K562 (cell line): ENCODE data around the gene HPD. TPM values are rescaled to one million over a fixed set of nuclear protein-coding genes. Genes with fewer than 3 reads are reported as not detected.

Experiments used
- C11orf30 ChIP-seq: fragments of 450-650 bp; IDR thresholded peaks from 2 replicates; pipeline ENCODE4 v1.6.1; 2016; ENCODE audit warnings: low read depth, mild to moderate bottlenecking
- CEBPB ChIP-seq: fragments of 450-650 bp; IDR thresholded peaks from 2 replicates; pipeline ENCODE4 v1.6.1; 2016; ENCODE audit warnings: missing genetic modification characterization, missing compliant biosample characterization
- JUND ChIP-seq, 2 experiments: IDR thresholded peaks; 2 replicates in 1 of 2; 3 replicates in 1 of 2; pipeline ENCODE4 v1.6.1; 2011; ENCODE audit warnings: borderline replicate concordance in 2 of 2, low read depth in 2 of 2, low read length in 2 of 2, improper control_type of control experiment in 1 of 2, missing biosample characterization in 1 of 2, missing genetic modification characterization in 1 of 2, missing genetic modification reagents in 1 of 2
- KDM4B ChIP-seq, 2 experiments: fragments of 450-650 bp in 1 of 2; sonication (generic) in 1 of 2; IDR thresholded peaks; 2 replicates each; pipeline ENCODE4 v1.6.1; 2016 to 2017; ENCODE audit warnings: borderline replicate concordance in 2 of 2, antibody characterized with exemption in 1 of 2, low read depth in 1 of 2, mild to moderate bottlenecking in 1 of 2
- RBM22 ChIP-seq: fragments of 200-400 bp; formaldehyde crosslinking; IDR thresholded peaks from 2 replicates; pipeline ENCODE4 v1.6.1; 2018; ENCODE audit warnings: low read length, low read depth; ENCODE audit not compliant: poor library complexity, severe bottlenecking
- polyA plus RNA-seq, 8 experiments: library from polyadenylated mRNA; depleted of rRNA in 4 of 8; stranded (reverse) in 5 of 8; unstranded in 3 of 8; fragments of >200 nt; fragmentation: Nextera tagmentation in 2 of 8; fragmentation: Illumina TruSeq in 1 of 8; extraction: Ambion mirVana in 2 of 8; extraction: Trizol in 1 of 8; gene quantifications; 2 replicates each; pipeline versions ENCODE4 v1.2.1 to v1.2.3, GENCODE V29; 2011 to 2014; ENCODE audit warnings: inconsistent platforms in 1 of 8, missing spikeins in 1 of 8
- total RNA-seq, 7 experiments: library from RNA; depleted of rRNA in 6 of 7; stranded (reverse); fragments of >200 nt in 6 of 7; fragmentation: Illumina TruSeq in 2 of 7; extraction: Trizol in 2 of 7; gene quantifications; 2 replicates each; pipeline versions ENCODE4 v1.2.1 to v1.2.3, GENCODE V29; 2011 to 2021; ENCODE audit warnings: low replicate concordance in 1 of 7
- TF ChIP-seq, protein P1 (sequence below), 2 experiments: fragments of 450-650 bp in 1 of 2; sonication (generic) in 1 of 2; formaldehyde crosslinking in 1 of 2; IDR thresholded peaks; 2 replicates each; pipeline versions ENCODE4 v1.7.1 to v1.9.0; 2016 to 2022; ENCODE audit warnings: inconsistent platforms in 1 of 2, mild to moderate bottlenecking in 1 of 2, missing genetic modification reagents in 1 of 2
- TF ChIP-seq, protein P2 (sequence below): fragments of 450-650 bp; IDR thresholded peaks from 2 replicates; pipeline ENCODE4 v1.6.1; 2018; ENCODE audit not compliant: partially characterized antibody
- TF ChIP-seq, protein P3 (sequence below): fragments of 200-800 bp; sonication (Bioruptor generic); IDR thresholded peaks from 2 replicates; pipeline ENCODE4 v1.6.1; 2017; ENCODE audit warnings: missing genetic modification characterization, missing compliant biosample characterization

HPD gene
- total and polyA plus RNA-seq, 9 of the 15 experiments (the other 6 are each of a cell fraction or from before 2014, with no cell fraction given): 0.06 to 0.29 (median 0.07) TPM; not detected in 4

DNA sequence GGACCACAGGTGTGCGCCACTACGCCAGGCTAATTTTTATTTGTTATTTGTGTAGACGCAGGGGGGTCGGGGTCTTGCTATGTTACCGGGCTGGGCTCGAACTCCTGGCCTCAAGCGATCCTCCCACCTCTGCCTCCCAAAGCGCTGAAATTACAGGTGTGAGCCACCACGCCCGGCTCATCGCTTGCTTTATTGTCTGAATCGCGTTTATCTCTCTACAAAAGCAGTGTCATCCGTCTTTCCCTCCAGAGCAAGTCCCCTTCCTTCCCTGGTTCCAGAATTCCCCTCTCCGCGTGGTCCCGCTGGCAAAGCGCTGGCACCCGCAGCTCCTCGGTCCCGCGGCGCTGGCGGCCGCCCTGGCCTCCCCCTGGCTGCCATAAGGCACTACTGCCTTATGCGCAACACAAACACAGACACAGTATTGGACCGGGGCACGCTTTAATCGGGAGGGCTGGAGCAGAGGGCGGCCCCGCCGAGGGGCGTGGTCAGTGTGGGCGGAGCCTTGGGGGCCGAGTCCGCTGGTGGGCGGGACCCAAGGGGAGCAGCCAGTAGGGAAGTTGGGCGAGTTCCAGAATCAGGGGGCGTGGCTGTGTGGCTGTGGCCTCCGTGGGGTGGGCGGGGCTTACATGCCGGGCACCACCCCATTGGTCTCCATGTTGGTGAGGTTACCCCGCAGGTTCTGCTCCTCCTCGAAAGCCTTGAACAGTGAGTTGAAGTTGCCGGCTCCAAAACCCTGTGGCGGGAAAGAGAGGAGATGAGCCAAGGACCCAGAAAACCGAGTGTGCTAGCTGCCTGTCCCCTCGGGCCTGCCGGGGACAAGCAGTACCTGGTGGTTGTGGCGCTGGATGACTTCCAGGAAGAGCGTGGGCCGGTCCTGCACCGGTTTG, 19.3 kb downstream of the HPD start (continued):
- TF ChIP-seq, protein P1, sequence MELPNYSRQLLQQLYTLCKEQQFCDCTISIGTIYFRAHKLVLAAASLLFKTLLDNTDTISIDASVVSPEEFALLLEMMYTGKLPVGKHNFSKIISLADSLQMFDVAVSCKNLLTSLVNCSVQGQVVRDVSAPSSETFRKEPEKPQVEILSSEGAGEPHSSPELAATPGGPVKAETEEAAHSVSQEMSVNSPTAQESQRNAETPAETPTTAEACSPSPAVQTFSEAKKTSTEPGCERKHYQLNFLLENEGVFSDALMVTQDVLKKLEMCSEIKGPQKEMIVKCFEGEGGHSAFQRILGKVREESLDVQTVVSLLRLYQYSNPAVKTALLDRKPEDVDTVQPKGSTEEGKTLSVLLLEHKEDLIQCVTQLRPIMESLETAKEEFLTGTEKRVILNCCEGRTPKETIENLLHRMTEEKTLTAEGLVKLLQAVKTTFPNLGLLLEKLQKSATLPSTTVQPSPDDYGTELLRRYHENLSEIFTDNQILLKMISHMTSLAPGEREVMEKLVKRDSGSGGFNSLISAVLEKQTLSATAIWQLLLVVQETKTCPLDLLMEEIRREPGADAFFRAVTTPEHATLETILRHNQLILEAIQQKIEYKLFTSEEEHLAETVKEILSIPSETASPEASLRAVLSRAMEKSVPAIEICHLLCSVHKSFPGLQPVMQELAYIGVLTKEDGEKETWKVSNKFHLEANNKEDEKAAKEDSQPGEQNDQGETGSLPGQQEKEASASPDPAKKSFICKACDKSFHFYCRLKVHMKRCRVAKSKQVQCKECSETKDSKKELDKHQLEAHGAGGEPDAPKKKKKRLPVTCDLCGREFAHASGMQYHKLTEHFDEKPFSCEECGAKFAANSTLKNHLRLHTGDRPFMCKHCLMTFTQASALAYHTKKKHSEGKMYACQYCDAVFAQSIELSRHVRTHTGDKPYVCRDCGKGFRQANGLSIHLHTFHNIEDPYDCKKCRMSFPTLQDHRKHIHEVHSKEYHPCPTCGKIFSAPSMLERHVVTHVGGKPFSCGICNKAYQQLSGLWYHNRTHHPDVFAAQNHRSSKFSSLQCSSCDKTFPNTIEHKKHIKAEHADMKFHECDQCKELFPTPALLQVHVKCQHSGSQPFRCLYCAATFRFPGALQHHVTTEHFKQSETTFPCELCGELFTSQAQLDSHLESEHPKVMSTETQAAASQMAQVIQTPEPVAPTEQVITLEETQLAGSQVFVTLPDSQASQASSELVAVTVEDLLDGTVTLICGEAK (IDR thresholded peaks at IDR 0.05): no peak
- TF ChIP-seq, protein P1 (CRISPR knock-in tag; IDR thresholded peaks at IDR 0.05): no peak
- TF ChIP-seq JUND (IDR thresholded peaks at IDR 0.05; ENCODE audit: borderline replicate concordance, low read depth, low read length) (no peak), JUND (tag; IDR thresholded peaks at IDR 0.05; ENCODE audit: borderline replicate concordance, low read depth, low read length) (no peak; the same call in 2 of the 3 replicates), C11orf30 (no peak), KDM4B (IDR thresholded peaks at IDR 0.05; ENCODE audit: borderline replicate concordance in 2 of 2, low read depth in 1 of 2) (no peak), RBM22 (no peak), CEBPB (tag) (no peak)
- TF ChIP-seq, protein P2, sequence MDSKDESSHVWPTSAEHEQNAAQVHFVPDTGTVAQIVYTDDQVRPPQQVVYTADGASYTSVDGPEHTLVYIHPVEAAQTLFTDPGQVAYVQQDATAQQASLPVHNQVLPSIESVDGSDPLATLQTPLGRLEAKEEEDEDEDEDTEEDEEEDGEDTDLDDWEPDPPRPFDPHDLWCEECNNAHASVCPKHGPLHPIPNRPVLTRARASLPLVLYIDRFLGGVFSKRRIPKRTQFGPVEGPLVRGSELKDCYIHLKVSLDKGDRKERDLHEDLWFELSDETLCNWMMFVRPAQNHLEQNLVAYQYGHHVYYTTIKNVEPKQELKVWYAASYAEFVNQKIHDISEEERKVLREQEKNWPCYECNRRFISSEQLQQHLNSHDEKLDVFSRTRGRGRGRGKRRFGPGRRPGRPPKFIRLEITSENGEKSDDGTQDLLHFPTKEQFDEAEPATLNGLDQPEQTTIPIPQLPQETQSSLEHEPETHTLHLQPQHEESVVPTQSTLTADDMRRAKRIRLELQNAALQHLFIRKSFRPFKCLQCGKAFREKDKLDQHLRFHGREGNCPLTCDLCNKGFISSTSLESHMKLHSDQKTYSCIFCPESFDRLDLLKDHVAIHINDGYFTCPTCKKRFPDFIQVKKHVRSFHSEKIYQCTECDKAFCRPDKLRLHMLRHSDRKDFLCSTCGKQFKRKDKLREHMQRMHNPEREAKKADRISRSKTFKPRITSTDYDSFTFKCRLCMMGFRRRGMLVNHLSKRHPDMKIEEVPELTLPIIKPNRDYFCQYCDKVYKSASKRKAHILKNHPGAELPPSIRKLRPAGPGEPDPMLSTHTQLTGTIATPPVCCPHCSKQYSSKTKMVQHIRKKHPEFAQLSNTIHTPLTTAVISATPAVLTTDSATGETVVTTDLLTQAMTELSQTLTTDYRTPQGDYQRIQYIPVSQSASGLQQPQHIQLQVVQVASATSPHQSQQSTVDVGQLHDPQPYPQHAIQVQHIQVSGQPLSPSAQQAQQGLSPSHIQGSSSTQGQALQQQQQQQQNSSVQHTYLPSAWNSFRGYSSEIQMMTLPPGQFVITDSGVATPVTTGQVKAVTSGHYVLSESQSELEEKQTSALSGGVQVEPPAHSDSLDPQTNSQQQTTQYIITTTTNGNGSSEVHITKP: no peak
- TF ChIP-seq, protein P3, sequence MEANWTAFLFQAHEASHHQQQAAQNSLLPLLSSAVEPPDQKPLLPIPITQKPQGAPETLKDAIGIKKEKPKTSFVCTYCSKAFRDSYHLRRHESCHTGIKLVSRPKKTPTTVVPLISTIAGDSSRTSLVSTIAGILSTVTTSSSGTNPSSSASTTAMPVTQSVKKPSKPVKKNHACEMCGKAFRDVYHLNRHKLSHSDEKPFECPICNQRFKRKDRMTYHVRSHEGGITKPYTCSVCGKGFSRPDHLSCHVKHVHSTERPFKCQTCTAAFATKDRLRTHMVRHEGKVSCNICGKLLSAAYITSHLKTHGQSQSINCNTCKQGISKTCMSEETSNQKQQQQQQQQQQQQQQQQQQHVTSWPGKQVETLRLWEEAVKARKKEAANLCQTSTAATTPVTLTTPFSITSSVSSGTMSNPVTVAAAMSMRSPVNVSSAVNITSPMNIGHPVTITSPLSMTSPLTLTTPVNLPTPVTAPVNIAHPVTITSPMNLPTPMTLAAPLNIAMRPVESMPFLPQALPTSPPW (CRISPR knock-in tag): peak; percentile 56
